Measurements from ENCODE around the gene STOM. TPM values are rescaled to one million over a fixed set of nuclear protein-coding genes. Genes with fewer than 3 reads are reported as not detected.
"Not testable (repeated sequence)": the region's sequence is repeated elsewhere in the genome, so short reads cannot be mapped to it uniquely, and the experiment has no call there.

STOM gene
- total RNA-seq, 1 experiment from 2014 or later = 33.1 TPM

DNA sequence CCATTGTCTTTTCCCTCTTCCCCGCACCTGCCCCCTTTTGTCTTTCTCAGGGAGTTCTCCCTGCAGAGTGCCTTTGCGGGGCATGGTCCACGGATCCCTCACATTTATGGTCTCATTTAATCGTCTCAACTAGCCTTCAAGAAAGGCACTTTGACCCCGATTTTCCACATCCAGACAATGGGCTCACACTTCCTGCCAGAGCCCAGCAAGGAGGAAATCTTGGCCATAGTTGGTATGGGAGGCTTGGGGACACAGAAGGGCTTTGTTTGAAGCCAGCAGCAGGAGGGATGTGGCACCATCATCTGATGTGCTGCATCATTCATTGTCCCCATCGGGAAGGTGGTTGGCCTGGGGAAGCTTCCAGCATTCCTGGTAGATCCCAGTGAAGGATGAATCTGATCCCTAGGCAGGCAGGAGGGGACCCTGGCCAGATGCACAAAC lies 77.2 kb downstream of the STOM start:
- intact Hi-C loops (cut with micrococcal nuclease; ENCODE audit: unreplicated experiment) = no loop called here
- no peaks in the 10 kb centered on the region for H3K36me3 Mint-ChIP-seq (ENCODE audit: insufficient read depth, unreplicated experiment)
- H3K27me3 ChIP-seq (replicated peaks; ENCODE audit: control insufficient read depth, insufficient read depth, low read length) = no peaks in the 10 kb centered on the region
- no peak for TF ChIP-seq CTCF (IDR thresholded peaks at IDR 0.05; ENCODE audit: insufficient read depth in 1 of 2, low read depth in 1 of 2, low read length in 1 of 2, severe bottlenecking in 1 of 2, unreplicated experiment in 1 of 2)
- no peak for DNase-seq
- no peak overlapping the region for H3K4me3 Mint-ChIP-seq (ENCODE audit: unreplicated experiment)
- peaks cover 2% of the 10 kb centered on the region for H3K36me3 ChIP-seq (ENCODE audit: control insufficient read depth, insufficient read depth, low read length)
- no TSS peak for BruUV-seq (replicated peaks)
- H3K4me3 ChIP-seq (ENCODE audit: low read depth, low read length) = no peak overlapping the region
- peaks cover 44% of the 10 kb centered on the region for H3K4me1 ChIP-seq
- peaks cover 37% of the 10 kb centered on the region for H3K4me1 Mint-ChIP-seq (ENCODE audit: low read depth, unreplicated experiment)
- POLR2A ChIA-PET = no interaction called here
- no peaks in the 10 kb centered on the region for H3K27me3 Mint-ChIP-seq (ENCODE audit: insufficient read depth, unreplicated experiment)
- no peaks in the 10 kb centered on the region for H3K9me3 Mint-ChIP-seq (ENCODE audit: unreplicated experiment)
- no peaks in the 10 kb centered on the region for H3K9me3 ChIP-seq
- CTCF ChIA-PET = no interaction called here
- no peak overlapping the region for H3K27ac Mint-ChIP-seq (ENCODE audit: unreplicated experiment)

DNA sequence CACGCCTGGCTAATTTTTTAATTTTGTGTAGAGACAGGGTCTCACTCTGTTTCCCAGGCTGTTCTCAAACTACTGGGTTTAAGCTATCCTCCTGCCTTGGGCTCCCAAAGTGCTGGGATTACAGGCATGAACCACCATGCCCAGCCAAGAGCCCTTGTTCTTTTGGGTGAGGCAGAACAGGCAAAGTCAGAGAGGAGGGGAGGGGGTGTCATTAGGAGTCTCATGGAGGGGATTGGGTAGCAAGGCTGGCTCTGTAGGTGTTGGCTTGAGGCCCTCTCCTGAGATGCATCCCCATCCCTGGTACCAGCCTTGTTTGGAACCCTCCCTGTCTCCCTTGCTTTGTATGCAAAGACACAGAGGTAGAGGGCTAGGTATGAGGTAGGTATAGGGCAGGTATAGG lies 78.0 kb downstream of the STOM start:
- POLR2A ChIA-PET = no interaction called here
- Mint-ChIP-seq H3K27me3 (ENCODE audit: insufficient read depth, unreplicated experiment) (no peaks in the 10 kb centered on the region), H3K4me1 (ENCODE audit: low read depth, unreplicated experiment) (peaks cover 32% of the 10 kb centered on the region), H3K4me3 (ENCODE audit: unreplicated experiment) (no peak overlapping the region), H3K9me3 (ENCODE audit: unreplicated experiment) (no peaks in the 10 kb centered on the region), H3K36me3 (ENCODE audit: insufficient read depth, unreplicated experiment) (no peaks in the 10 kb centered on the region), H3K27ac (ENCODE audit: unreplicated experiment) (no peak overlapping the region)
- no peaks in the 10 kb centered on the region for H3K9me3 ChIP-seq
- intact Hi-C loops (cut with micrococcal nuclease; ENCODE audit: unreplicated experiment) = no loop called here
- H3K27me3 ChIP-seq (replicated peaks; ENCODE audit: control insufficient read depth, insufficient read depth, low read length) = no peaks in the 10 kb centered on the region
- H3K36me3 ChIP-seq (ENCODE audit: control insufficient read depth, insufficient read depth, low read length) = peaks cover 2% of the 10 kb centered on the region
- H3K4me1 ChIP-seq = peaks cover 40% of the 10 kb centered on the region
- no TSS peak for BruUV-seq (replicated peaks)
- CTCF ChIA-PET = no interaction called here
- no peak for DNase-seq
- TF ChIP-seq CTCF (IDR thresholded peaks at IDR 0.05; ENCODE audit: insufficient read depth in 1 of 2, low read depth in 1 of 2, low read length in 1 of 2, severe bottlenecking in 1 of 2, unreplicated experiment in 1 of 2) = no peak
- H3K4me3 ChIP-seq (ENCODE audit: low read depth, low read length) = no peak overlapping the region

DNA sequence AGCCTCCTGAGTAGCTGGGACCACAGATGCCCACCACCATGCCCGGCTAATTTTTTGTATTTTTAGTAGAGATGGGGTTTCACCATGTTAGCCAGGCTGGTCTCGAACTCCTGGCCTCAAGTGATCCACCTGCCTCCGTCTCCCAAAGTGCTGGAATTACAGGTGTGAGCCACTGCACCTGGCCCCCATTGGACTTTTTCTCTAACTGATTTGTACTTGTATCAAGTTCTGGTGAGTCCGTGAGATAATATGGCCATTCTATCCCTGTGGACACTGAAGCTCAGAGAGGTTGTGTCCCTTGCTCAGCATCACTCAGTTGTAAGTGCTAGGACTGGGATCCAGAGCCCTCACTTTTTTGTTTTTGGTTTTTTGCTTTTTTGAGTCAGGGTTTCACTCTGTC lies 78.5 kb downstream of the STOM start:
- H3K9me3 ChIP-seq; H3K27me3 ChIP-seq (replicated peaks; ENCODE audit: control insufficient read depth, insufficient read depth, low read length); H3K27ac Mint-ChIP-seq (ENCODE audit: unreplicated experiment); H3K9me3 Mint-ChIP-seq (ENCODE audit: unreplicated experiment); H3K27me3 Mint-ChIP-seq (ENCODE audit: insufficient read depth, unreplicated experiment); intact Hi-C loops (cut with micrococcal nuclease; ENCODE audit: unreplicated experiment); H3K4me3 ChIP-seq (ENCODE audit: low read depth, low read length); CTCF ChIA-PET; H3K4me3 Mint-ChIP-seq (ENCODE audit: unreplicated experiment); BruUV-seq (replicated peaks); POLR2A ChIA-PET; H3K36me3 ChIP-seq (ENCODE audit: control insufficient read depth, insufficient read depth, low read length); DNase-seq; H3K36me3 Mint-ChIP-seq (ENCODE audit: insufficient read depth, unreplicated experiment): not testable (repeated sequence)
- H3K4me1 ChIP-seq = peaks cover 38% of the 10 kb centered on the region
- peaks cover 35% of the 10 kb centered on the region for H3K4me1 Mint-ChIP-seq (ENCODE audit: low read depth, unreplicated experiment)
